ENCODE measurements around the gene PSG4.
"Not testable (repeated sequence)": the region's sequence is repeated elsewhere in the genome, so short reads cannot be mapped to it uniquely, and the experiment has no call there.

DNA sequence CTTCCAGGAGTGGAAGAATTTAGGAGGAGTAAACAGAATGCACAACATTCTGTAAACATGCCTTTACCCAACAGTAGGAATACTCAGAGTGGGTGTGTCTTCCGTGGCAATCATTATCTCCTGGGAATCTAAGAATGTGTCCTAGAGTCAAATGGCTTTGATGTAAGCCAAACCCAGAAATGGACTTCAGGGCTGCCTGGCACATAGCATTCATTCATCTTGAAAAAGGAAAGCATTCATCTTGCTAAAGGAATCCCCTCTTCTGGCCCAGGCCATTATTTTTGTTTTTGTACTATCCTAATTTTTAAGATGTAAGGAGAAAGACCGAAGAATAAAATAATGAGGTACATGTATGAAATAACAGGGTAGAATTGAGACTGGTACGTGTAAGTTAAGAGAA, 42.3 kb downstream of the PSG4 start:
- TF ChIP-seq MAX (IDR thresholded peaks at IDR 0.05); FOSL1 (IDR thresholded peaks at IDR 0.05; ENCODE audit: insufficient read depth, low read depth, low read length); TEAD4 (IDR thresholded peaks at IDR 0.05; ENCODE audit: low read depth, low read length); CTCF (IDR thresholded peaks at IDR 0.05; ENCODE audit: control extremely low read depth in 1 of 3, insufficient read depth in 1 of 3, low read depth in 1 of 3, low read length in 3 of 3); TBP (IDR thresholded peaks at IDR 0.05; ENCODE audit: low read depth, low read length); RNF2 (IDR thresholded peaks at IDR 0.05; ENCODE audit: borderline replicate concordance, low read depth, low read length, missing control alignments, poor library complexity, severe bottlenecking); JUND (IDR thresholded peaks at IDR 0.05; ENCODE audit: low read length); EGR1 (IDR thresholded peaks at IDR 0.05; ENCODE audit: borderline replicate concordance, low read depth, low read length); RFX5 (IDR thresholded peaks at IDR 0.05; ENCODE audit: borderline replicate concordance, low read depth, low read length); POLR2AphosphoS5 (IDR thresholded peaks at IDR 0.05; ENCODE audit: low read depth, low read length); EZH2 (IDR thresholded peaks at IDR 0.05; ENCODE audit: low read depth, low read length, severe bottlenecking); SRF (IDR thresholded peaks at IDR 0.05; ENCODE audit: low read depth, low read length); EP300 (IDR thresholded peaks at IDR 0.05; ENCODE audit: borderline replicate concordance in 1 of 2, low read depth in 2 of 2, low read length in 2 of 2): not testable (repeated sequence)
